Measurements from ENCODE around the gene RIMS3.
"Not testable (repeated sequence)": the region's sequence is repeated elsewhere in the genome, so short reads cannot be mapped to it uniquely, and the experiment has no call there.

The RIMS3 gene

DNA sequence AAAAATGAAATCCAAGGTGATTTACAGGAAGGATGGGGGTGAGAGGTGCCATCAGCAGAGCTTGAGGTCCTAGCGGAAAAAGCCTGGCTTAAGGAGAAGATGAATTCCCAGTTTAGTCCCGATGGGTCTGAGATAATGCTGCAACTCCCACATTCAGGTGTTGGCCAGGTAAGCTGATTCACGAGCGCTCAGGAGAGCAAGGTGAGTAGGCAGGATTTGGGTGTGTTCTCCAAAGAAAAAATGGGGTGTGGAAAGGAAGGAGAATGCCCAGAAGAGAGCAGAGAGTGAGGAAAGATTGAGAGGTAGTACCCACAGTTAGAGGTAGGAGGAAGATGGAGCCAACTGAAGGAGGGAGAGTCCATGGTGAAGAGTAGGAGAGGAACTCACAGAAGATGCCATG lies 12.5 kb downstream of the RIMS3 start:
- no peak for DNase-seq

DNA sequence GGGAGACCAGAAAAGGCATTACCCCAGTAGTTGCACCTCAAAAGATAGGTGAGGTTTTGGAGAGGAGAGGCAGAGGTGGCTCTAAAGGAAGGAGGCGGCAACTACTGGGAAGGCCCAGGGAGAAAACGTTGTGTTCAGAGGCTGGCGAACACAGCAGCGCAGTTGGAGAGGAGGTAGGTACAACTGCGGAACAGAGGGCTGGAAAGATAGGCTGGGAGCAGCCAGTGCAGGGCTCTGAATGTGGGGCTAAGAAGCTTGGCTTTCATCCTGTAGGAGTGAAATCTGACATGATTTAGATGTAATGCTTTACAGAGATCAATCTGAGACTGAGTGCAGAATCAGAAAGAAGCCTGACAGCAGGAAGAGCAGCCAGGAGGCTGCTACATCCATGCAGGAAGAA lies 13.0 kb downstream of the RIMS3 start:
- DNase-seq = no peak

DNA sequence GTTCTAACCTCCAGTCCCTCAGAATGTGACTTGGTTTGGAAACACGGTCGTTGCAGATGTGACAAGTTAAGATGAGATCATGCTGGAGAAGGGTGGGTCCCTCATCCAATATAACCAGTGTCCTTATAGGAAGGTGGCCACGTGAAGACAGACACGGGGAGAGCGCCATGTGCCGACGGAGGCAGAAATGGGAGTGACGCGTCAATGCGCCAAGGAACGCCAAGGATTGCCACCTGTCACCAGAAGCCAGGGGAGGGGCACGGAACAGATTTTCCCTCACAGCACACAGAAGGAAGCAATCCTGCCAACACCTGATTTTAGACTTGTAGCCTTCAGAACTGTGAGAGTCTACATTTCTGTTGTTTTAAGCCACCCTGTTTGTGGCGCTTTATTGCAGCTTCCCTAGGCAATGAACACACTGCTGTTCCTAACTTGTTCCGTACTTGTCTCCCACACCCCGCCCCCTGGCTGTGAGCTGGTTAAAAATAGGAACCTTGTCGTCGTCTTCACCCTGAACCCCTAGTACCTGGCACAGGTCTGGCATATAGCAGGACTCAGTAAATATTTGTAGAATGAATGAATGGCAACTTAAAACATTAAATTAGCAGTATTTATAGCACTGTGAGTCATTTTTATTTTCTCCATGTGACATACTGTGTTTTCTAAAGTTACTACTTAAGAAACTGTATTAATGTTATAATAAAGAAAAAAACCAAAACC lies 14.2 kb downstream of the RIMS3 start:
- no peak for DNase-seq

DNA sequence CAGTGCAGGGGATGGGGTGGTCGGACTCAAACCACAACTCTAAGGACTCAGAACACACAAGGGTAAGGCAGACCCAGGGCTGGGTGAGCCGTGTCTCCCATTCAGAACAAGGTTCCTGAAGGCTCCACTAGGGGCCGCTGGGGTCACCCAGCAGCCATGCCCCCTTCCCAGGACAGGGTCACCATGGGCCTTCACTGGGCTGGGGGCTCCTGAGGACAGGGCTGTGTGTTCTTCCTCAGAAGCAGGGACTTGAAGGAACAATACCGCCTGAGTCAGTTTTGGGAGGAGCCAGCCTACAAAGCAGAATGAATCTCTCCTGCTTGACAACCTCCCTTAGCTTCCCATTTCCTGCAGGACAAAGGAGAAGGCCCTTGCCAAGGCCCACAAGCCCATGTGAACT lies 15.4 kb downstream of the RIMS3 start:
- no peak for DNase-seq

DNA sequence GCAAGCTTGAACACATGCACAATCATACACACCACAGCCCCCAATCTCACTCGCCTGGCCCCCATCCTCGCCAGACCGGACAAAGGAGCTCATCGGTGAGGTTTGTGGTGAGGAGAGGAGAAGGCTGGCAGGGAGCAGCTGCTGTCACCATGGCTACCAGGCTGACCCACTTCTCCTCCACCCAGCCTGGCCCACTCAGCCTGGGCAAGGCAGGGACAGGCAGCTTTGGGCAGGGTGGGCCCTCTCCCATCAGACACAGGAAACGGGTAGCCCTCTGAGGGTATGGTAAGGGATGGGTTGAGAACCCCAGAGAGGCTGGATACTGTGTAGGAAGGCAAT lies 15.9 kb downstream of the RIMS3 start:
- DNase-seq = no peak

DNA sequence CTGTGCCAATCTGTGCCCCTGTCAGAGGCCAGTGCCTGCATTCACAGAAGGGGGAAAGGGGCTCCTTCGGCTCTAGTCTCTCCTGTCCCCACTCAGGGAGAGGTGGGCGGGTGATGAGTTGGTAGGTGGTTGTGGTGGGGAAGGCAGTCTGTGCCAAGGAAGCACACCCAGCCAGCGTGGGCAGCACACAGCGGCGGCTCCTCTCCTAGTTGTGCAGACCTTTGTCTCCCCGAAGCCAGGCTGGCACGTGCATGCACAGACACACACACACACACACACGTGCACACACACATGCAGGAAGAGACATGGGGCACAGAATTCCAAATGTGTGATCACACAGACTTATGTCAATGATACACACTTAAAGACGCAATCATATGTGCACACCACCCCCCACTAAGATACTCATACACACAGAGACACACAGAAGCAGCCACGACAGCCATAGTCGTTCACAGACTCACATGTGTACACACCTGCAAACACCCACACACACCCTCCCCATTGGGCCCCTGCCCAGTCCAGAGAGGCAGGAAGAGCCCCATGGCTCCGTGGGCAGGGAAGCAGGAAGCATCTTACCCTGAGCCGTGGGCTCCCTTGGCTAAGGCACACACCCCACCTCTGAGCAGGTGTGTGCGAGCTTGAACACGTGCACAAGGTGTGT lies 16.4 kb downstream of the RIMS3 start:
- no peak for DNase-seq

DNA sequence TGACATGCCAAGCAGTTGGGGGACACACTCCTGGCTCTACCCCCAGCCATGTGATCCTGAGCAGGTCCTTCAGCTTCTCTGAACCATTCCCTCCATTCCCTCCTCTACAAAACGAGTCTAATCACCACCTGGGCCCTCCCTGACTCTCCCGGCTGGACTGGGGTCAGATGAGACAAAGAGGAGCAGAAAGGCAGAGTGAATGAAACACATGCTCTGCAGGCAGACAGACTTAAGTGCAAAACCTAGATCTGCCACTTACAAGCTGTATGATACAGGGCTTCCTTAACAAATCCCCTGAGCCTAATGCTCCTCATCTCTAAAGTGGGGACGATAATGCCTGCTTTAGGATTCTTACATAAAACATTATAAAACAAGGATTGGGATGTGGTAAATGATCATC lies 17.3 kb downstream of the RIMS3 start:
- DNase-seq = no peak

DNA sequence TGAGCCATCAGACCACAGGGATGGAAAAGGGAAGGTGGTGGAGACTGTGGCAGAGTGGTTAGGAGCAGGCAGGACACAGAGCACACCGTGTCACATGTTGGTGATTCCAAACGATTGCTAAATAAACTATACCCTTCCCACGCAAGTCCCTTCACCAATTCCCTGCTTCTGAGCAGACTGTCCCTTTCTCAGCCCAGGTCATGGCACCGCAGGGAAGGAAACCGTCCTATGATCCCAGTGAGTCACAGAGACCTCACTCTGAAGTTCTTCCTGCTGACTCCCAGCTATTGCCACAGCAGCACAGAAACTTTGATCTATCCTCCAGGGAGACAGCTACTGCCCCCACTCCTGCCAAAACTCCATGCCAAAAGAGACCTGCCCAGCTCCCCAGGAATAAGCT lies 19.2 kb downstream of the RIMS3 start:
- DNase-seq = no peak

DNA sequence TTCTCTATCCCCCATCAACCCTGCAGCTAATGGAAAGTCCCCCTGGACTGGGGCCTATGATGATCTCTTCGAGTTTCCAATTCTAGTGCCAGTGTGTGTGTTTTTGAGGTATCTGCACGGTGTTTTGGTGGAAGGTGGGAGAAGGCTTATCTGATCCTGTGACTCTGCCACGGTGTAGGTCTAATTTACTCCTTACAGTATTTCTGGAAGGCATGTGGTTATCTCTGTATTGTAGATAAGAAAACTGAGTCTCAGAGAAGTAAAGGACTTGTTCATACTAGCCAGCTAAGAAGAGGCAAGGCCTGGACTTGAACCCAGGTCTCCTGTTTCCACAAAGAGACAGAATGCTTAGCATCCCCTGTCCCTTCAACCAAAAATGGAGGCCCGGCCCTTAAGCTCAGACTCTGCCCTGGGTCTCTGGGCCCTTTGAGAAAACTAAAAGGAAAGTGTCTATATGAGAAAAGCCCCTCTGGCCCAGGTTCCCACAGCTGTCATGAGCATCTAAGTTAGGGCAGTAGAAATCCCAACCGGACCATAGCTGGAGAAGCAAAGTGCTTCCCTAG lies 20.3 kb downstream of the RIMS3 start:
- DNase-seq = no peak

DNA sequence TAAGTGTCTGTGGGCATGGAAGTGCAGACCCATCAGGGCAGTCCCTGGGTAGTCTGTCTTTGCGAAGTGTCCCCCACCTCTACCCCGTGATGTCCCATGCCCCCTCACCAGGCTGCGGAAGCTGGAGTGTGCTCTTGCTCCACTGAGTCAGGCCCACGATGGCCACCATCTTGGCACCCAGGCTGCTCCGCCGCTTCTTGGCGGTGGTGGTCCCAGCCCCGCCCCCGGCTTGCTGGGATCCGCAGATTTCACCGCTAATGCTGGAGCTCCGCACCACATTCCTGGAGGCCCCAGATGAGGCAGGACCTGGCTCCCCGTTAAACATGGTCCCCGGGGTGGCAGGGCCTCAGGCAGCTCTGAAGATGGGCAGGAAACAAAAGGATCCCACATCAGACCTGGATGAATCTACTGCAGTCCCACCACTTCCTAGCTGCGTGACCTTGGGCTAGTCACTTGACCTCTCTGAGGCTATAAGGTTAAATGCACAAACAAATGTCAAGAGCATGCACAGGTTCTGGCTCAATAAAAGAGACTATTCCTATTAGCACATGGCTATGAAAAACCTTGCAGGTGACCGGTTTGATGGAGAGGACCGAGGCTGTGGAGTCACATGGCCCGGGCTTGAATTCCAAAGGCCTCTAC lies 23.8 kb downstream of the RIMS3 start:
- no peak for DNase-seq

DNA sequence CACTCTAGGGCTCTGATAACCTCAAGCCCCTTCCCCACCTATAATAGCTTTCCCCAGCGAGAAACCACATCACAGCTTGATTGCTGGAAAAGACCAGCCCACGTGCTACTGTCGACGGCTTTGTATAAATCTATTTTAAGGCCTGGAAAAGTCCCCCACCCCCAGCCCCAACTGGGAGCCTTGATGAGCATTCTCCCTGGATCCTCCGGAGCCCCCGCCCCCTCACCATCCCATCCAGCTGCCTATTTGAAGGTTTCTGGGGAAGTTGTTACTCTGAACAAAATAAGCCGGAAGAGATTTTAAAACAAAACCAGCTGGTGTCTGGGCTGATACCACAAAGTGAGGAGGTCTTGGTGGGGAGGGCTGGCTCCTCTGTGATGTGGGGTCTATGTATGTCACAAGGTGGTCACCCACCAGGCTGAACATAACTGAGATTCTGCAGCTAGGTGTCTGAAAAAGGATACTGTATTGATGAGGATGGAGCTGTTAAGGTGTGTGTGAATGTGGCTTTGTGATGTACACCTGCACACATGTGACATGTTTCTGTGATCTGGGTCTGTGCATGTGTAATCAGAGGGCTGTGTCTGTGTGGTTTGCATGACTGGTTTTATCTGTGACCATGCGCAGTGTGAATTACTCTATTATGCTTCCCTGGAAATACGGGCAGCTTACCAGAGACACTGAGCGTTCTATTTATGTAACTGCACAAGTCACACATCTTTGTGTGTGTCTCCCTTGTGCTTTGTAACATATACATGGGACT lies 25.0 kb downstream of the RIMS3 start:
- DNase-seq = no peak

DNA sequence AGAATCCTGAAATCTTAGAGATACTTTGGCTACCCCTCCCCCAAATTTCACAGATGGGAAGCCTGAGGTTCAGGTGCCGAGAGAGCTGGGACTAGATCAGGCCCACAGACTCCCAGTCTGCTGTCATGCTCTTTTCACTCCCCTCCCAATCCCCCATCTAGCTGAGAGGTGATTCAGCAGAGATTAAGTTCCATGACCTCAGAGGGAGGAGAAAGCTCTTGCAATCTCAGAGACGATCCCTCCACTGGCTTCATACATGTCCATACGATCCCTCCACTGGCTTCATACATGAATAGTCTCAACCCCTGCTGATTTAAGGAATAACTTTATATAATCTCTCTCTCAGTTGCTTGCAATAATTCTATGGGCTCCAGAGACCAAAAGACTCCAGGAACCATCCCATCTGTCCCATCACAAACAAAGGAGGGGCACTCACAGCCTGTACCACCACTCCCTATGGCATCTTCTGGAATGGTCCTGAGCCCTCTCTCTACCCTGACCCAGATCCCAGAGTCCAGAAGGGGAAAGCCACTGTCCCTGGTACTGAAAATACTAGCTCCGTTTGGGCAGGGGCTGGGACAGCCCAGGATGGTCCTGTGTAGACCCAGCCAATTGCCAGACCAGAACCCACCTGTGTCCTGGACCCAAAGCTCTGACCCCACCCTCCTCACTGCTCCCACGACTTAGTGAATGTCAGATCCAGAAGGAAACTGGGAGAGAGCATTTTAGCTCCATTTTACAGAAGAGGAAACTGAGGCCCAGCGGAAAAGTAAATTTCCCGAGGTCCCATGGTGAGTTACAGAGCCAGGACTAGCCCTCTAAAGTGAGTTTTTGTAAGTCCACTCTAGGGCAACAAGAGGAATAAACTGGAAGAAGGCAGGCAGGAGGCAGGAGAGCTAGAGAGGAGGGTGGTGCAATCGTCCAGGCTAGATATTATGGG lies 27.1 kb downstream of the RIMS3 start:
- no peak for DNase-seq

DNA sequence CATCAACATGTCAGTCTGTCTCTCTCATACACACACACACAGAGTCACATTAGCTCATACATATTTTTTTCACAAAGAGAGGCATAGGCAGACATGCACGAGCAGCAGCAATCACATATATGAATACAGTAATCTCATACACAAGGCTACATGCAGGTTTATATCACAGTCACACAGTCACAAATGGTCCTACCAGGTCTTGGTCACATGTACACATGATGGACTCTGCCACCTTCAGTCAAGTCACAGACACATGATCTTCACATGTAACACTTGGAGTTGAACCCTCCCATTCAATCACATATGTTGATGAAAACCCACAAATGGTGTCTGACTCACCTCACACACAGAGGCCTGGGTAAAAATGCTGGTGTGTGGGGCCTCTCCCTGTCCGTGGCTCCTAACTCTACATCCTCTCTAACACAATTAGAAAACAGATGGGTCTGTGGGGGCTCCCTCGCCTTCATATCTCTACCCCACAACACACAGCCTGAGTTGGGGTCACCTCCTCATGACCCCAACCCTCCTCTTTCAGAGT lies 27.9 kb downstream of the RIMS3 start:
- no peak for DNase-seq

DNA sequence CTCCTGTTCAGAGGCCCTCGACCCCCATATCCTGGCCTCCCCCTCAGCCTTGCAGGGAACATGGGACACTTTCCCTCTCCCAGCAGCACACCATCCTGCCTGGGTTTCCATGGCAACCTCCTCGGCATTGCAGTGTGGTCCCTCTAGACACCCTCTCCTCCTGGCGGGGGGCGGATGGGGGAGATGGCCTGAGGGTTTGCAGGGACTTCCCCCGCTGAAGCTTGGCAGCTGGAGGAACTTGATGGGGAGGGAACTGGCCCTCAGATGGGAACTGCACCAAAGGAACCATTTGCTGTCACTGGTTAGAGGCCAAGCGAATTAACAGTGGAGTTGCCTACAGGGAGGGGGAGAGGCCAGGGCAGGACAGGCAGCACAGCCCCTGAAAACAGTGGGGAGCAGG lies 28.7 kb downstream of the RIMS3 start:
- DNase-seq = no peak

DNA sequence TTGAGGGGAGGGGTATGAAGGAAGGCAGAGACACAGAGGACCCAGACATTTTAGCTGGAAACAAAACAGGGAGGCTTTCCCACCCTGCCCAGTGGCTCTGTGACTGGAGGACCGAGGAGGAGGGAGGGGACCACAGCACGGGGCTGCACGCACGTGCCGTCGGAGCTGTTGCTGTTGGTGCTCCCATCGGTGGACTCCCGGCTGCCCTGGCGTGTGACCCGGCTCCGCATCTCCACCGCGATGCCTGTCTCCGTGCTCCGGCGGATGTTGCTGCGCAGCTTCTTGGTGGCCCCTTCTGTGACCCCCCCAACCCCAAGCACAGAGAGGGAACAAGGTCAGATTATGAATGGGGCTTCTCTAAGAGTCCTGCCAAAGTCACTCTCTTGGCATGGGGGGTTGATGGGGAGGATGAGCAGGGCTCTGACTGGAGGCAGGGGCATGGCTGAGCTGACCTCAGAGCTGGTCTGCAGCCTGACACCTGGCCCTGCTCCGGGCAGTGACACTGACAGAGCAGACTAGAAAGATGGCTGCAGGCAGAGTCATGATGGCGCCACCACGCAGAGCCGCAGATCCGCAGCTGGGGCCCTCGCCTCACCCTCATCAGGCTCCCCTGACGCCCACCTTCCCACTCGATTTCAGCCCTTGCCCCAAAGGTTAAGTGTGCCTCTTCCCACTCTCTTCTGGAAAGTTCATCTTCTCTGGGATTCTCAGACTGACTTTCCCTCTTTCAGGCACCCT lies 29.6 kb downstream of the RIMS3 start:
- DNase-seq = no peak

DNA sequence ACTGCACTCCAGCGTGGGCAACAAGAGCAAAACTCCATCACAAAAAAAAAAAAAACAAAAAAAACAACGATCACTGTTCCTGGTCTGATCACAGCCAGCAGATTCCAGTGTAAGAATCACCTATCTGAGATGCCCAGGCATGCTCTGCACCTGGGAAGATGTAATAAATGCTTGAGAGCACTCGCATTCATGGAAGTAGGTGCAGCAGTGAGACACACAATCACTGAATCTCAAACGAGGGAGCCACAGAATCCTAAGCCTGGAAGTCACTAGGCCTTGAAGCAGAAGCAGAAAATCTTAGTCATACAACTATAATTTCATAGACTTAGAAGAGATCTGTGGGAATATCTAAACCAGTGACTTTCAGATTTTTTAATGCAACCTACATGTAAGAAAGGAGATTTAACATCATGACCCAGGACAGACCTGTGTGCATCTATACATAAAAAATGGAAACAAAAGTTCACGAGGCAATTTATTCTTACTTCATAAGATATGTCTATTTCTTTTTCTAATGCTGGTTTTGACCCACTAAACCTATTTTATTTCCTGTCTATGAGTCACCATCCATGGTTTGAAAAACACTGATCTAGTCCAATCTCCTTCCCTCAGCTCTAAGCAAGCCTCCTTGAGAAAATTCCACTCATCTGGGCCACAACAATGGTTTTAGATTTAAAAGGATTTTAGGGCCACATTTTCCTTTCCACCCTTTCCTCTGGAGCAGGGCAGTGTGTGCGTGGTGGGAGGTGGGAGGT lies 30.4 kb downstream of the RIMS3 start:
- no peak for DNase-seq

DNA sequence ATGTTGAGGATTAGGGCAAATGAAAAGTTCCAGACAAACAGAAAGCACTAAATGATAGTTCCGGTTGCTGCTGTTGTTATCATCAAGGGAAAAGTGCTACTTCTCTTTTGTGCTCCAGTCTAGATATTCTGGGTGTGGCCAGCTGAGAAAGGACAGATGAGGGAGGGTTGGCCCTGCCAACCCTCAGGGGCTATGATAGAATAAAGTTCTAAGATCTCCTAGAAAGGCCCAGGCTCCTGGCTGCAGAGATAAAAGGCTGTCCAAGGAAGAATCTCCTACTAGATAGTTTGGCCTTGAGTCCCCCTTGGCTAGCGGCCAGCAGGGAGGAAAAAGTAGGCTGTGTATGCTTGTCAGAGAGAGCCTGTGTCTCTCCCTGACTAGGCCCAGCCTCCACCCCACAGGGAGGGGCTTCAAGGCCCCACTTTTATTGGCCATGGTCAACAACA lies 31.5 kb downstream of the RIMS3 start:
- DNase-seq = no peak

DNA sequence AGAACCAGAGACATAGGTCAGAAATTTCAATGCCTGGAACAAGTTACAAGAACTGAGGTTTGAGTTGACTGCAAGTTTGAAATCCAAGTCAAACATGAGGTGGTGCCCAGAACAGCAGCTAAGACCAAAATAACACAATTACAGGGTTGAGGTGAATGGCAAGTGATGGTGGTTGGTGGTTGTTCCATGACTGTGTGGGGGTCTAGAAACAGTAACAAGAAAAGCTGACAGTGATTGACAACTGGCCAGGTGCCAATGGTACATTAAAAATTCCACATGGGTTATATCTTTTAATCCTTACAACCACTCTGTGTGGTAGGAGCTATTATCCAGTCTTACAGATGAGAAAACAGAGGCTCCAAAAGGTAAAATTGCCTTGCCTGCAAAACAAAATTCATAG lies 32.0 kb downstream of the RIMS3 start:
- DNase-seq = no peak

DNA sequence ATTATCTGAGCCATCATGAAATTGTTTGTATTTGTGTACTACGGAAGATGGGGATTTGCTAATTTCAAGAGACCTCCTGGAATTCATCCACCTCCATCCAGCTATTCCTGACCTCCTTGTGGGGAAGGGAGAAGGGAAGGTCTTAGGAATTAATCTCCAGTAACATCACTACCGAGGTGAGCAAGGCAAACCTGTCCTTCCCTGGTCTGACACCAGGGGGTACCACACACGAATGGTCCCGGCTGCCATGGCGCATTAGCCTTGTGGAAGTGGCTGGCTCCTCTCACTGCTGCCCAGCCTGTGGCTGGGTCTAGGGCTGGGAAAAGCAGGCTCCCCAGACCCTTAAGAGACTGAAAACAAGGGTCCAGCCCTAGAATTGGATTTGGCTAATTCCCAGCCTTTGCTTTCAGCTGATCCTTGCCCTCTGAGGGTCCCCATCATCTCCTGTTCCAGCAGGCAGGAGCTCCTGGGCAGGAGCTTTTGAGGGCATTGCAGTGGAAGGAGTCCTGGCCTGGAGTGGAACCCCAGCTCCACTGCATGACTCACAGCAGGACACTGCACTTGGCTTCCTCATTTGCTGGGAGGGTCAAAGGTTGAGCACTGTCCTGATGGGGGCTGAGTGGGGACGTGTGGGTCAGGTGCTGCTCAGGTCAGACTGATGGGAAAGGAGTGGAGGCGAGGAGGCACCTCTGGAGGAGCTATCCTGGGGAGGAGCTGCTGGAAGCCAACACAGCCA lies 34.8 kb downstream of the RIMS3 start:
- no peak for DNase-seq

DNA sequence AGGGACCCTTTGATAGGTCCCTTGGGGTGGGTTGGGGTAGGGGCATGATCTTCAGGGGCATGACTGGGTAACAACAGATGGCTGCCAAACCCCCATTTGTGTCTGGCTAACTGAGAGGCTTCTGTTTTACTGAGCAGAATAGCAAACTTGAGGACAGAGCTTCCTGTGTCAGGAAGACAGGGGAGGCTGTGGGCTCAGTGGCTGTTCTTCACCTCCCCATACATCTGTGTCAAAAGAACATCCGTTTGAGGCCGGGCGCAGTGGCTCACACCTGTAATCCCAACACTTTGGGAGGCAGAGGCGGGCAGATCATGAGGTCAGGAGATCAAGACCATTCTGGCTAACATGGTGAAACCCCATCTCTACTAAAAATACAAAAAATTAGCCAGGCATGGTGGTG lies 35.9 kb downstream of the RIMS3 start:
- DNase-seq = not testable (repeated sequence)
